Bronchial epithelial cell (primary cell): ENCODE data around the gene AKT3. TPM values are rescaled to one million over a fixed set of nuclear protein-coding genes. Genes with fewer than 3 reads are reported as not detected.

Source experiments
- DNase-seq: peaks from one replicate; pipeline ENCODE4 v3.0.0-alpha.2; 2010; ENCODE audit warnings: low read depth
- FAIRE-seq: peaks from 2 replicates; lab custom pipeline; 2011; peaks lifted over from hg19 to GRCh38; lab: Jason Lieb, UNC
- H3K27me3 ChIP-seq: 2 replicates; pipeline ENCODE4 v1.5.1; 2011; ENCODE audit warnings: low read length; ENCODE audit not compliant: control insufficient read depth, insufficient read depth
- H3K36me3 ChIP-seq: 2 replicates; pipeline ENCODE4 v1.5.1; 2011; ENCODE audit warnings: low read length; ENCODE audit not compliant: control insufficient read depth, insufficient read depth
- H3K4me3 ChIP-seq: 2 replicates; pipeline ENCODE4 v1.5.1; 2011; ENCODE audit warnings: mild to moderate bottlenecking, low read depth, low read length, control low read depth
- CTCF ChIP-seq: IDR thresholded peaks from 2 replicates; pipeline ENCODE4 v1.5.1; 2011; ENCODE audit warnings: mild to moderate bottlenecking, moderate library complexity, low read length, control low read depth, inconsistent platforms; ENCODE audit not compliant: insufficient read depth, severe bottlenecking
- total RNA-seq: library from RNA; depleted of rRNA; stranded (reverse); fragments of >200 nt; gene quantifications from 2 replicates; pipeline ENCODE4 v1.2.1, GENCODE V29; 2014

Gene AKT3
- total RNA-seq, 1 donor from 2014 or later: 7.9 TPM

DNA sequence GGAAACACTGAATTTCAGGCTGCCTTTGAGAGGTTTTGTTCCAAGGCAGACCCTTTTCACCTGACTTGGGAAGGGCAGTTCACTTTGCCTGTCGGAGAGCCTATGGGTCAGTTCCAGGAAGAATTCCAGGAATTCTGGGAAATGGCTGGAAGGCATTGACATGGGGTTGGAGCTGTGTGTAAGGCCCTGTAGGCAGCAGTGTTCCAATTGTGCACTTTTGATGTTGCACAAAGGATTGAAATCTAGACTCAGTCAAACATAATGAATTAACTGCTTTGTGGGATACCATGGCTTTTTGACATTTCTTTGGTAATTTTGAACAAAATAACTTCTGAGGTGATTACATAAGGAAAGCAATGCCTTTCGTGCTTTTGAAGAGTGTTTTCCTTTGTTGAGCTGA, 409.6 kb downstream of the AKT3 start:
- no peaks in the 10 kb centered on the region for H3K36me3 ChIP-seq
- no peak for FAIRE-seq

GRCh38 chr1:243438815-243439214, 411.2 kb downstream of the AKT3 start:
- no peak overlapping the region for H3K4me3 ChIP-seq
- no peaks in the 10 kb centered on the region for H3K36me3 ChIP-seq
- no peak for TF ChIP-seq CTCF
- H3K27me3 ChIP-seq: no peaks in the 10 kb centered on the region
- no peak for FAIRE-seq
- DNase-seq: no peak

More for the DNA sequence above, 409.6 kb downstream of the AKT3 start:
- no peak for TF ChIP-seq CTCF
- no peak for DNase-seq
- H3K27me3 ChIP-seq: no peaks in the 10 kb centered on the region
- H3K4me3 ChIP-seq: no peak overlapping the region

Other genes starting within 250 kb of the AKT3 start
- gene ZBTB18, start 201.0 kb upstream of the AKT3 start, total RNA-seq: 6.8 and 11.3 TPM in 2 replicates